Natural killer cell (primary cell): Measurements from ENCODE around the gene GIPR. TPM values are rescaled to one million over a fixed set of nuclear protein-coding genes. Genes with fewer than 3 reads are reported as not detected.

Source experiments
- ATAC-seq, 3 donors: fragments of 150-1000 bp in 2 of 3; fragments of 200-7000 bp in 1 of 3; cut with Tn5 transposase; 1 replicate in 1 of 3; 2 replicates in 2 of 3; pipeline ENCODE4 v1.10.0; 2021; ENCODE audit warnings: mild to moderate bottlenecking in 2 of 3, moderate library complexity in 2 of 3
- DNase-seq, 2 donors: peaks; one replicate each; pipeline versions ENCODE4 v3.0.0 to v3.0.0-alpha.2; 2013 to 2021; ENCODE audit warnings: mixed read lengths in 1 of 2
- H3K27ac ChIP-seq: one replicate; pipeline ENCODE4 v1.5.1; 2013; ENCODE audit warnings: mild to moderate bottlenecking, low read length
- H3K27me3 ChIP-seq: one replicate; pipeline ENCODE4 v1.6.1; 2013; ENCODE audit warnings: low read length; ENCODE audit not compliant: control insufficient read depth, insufficient read depth
- H3K36me3 ChIP-seq: one replicate; pipeline ENCODE4 v1.6.1; 2013; ENCODE audit warnings: low read length; ENCODE audit not compliant: control insufficient read depth, insufficient read depth
- H3K4me1 ChIP-seq: one replicate; pipeline ENCODE4 v1.6.1; 2013; ENCODE audit warnings: low read length; ENCODE audit not compliant: control insufficient read depth, insufficient read depth
- H3K4me3 ChIP-seq: one replicate; pipeline ENCODE4 v1.5.1; 2013; ENCODE audit warnings: low read length
- H3K9me3 ChIP-seq: one replicate; pipeline ENCODE4 v1.6.1; 2013; ENCODE audit warnings: low read length; ENCODE audit not compliant: control insufficient read depth, insufficient read depth
- H3K27ac Mint-ChIP-seq, 2 donors: one replicate each; pipeline ENCODE4 v1.8.0; 2022; ENCODE audit warnings: mild to moderate bottlenecking in 2 of 2, mixed read lengths in 2 of 2, moderate library complexity in 1 of 2
- H3K27me3 Mint-ChIP-seq, 2 donors: one replicate each; pipeline ENCODE4 v1.8.0; 2022; ENCODE audit warnings: low read depth in 2 of 2, mixed read lengths in 2 of 2
- H3K36me3 Mint-ChIP-seq: one replicate; pipeline ENCODE4 v1.8.0; 2022; ENCODE audit warnings: mixed read lengths
- H3K4me1 Mint-ChIP-seq, 2 donors: one replicate each; pipeline ENCODE4 v1.8.0; 2022; ENCODE audit warnings: mixed read lengths in 2 of 2
- H3K4me3 Mint-ChIP-seq: one replicate; pipeline ENCODE4 v1.8.0; 2022; ENCODE audit warnings: mild to moderate bottlenecking, moderate library complexity, mixed read lengths
- H3K9me3 Mint-ChIP-seq, 2 donors: one replicate each; pipeline ENCODE4 v1.8.0; 2022; ENCODE audit warnings: mixed read lengths in 2 of 2
- CTCF ChIP-seq: fragments of 200-600 bp; IDR thresholded peaks from one replicate; pipeline ENCODE4 v1.8.0; 2022; ENCODE audit warnings: antibody characterized with exemption
- WGBS: methylation state at CpG from one replicate; pipeline ENCODE4 v1.1.7; 2013; ENCODE audit warnings: missing lambda C conversion rate; ENCODE audit not compliant: insufficient coverage; 5-methylcytosine and 5-hydroxymethylcytosine counted together
- intact Hi-C: fragments of 100-400 bp; cut with micrococcal nuclease; formaldehyde crosslinking; loops from one replicate; pipeline ENCODE4 v1.14.2; 2022
- total RNA-seq, 4 donors: library from RNA; stranded (reverse); fragments of 120-200 nt in 1 of 4; gene quantifications; one replicate each; pipeline versions ENCODE4 v1.2.3 to v1.2.4, GENCODE V29; 2013 to 2022

Gene GIPR
- total RNA-seq, 3 donors from 2014 or later (not counting 1 experiment from before 2014, with no cell fraction given) = 20.7 to 24.5 (median 21.5) TPM

GRCh38 chr19:45729800-45730290 lies 61.8 kb downstream of the GIPR start:
- H3K36me3 ChIP-seq = no peaks in the 10 kb centered on the region
- Mint-ChIP-seq H3K27ac (peak overlapping the region; percentile 90 to 97), H3K27me3 (no peaks in the 10 kb centered on the region), H3K4me1 (peaks cover 25 to 34% of the 10 kb centered on the region in 2 donors), H3K9me3 (no peaks in the 10 kb centered on the region), H3K36me3 (no peaks in the 10 kb centered on the region), H3K4me3 (peak overlapping the region; percentile 95)
- DNase-seq = peak in 1 of 2 donors; percentile 23
- H3K4me3 ChIP-seq = peak overlapping the region; percentile 84
- TF ChIP-seq CTCF = no peak
- no peaks in the 10 kb centered on the region for H3K9me3 ChIP-seq
- no peaks in the 10 kb centered on the region for H3K27me3 ChIP-seq
- peaks cover 20% of the 10 kb centered on the region for H3K4me1 ChIP-seq
- 25% methylated on average over 10 of the region's 10 CpGs for WGBS
- H3K27ac ChIP-seq = peak overlapping the region; percentile 79
- no peak for ATAC-seq
- intact Hi-C loops = loop anchor here (1.0 to 2.0 kb wide), 2 partner anchors 13 to 37 kb away; partner anchors contain the start of gene QPCTL

- Histone ChIP-seq H3K36me3 (no peaks in the 10 kb centered on the region), H3K9me3 (no peaks in the 10 kb centered on the region), H3K4me1 (peaks cover 20% of the 10 kb centered on the region), H3K4me3 (peak within 1 kb of the TSS; percentile 84), H3K27ac (peak within 1 kb of the TSS; percentile 79), H3K27me3 (no peaks in the 10 kb centered on the region)
- H3K4me3 Mint-ChIP-seq = peak within 1 kb of the TSS; percentile 95
- WGBS = 1% methylated on average over 48 of the region's 48 CpGs
- H3K4me1 Mint-ChIP-seq = peaks cover 25 to 34% of the 10 kb centered on the region in 2 donors
- no peak for TF ChIP-seq CTCF
- intact Hi-C loops = loop anchor here (1.0 to 2.0 kb wide), 2 partner anchors 13 to 38 kb away; partner anchors contain the start of gene QPCTL
- DNase-seq (peak; percentile 81 to 97), ATAC-seq (peak; percentile 99 to 100 (median 99))
- no peaks in the 10 kb centered on the region for H3K36me3 Mint-ChIP-seq
- H3K9me3 Mint-ChIP-seq = no peaks in the 10 kb centered on the region
- peak within 1 kb of the TSS; percentile 90 to 97 for H3K27ac Mint-ChIP-seq
- H3K27me3 Mint-ChIP-seq = no peaks in the 10 kb centered on the region
Measured at GRCh38 chr19:45730368-45731288, 62.6 kb downstream of the GIPR start, which contains the start of gene FBXO46. Gene FBXO46 (minus strand): TSS chr19:45730896. CDS start chr19:45713495, 17,401 bp downstream.

Other genes starting within 250 kb of the GIPR start
- gene ERCC1, start 244.3 kb upstream of the GIPR start, total RNA-seq = 10 to 100 TPM; 46.8 to 55.2 (median 48.2) TPM
- gene FOSB, start 200.2 kb upstream of the GIPR start, total RNA-seq = 1,000 to 10,000 TPM in 2 of 3 donors, 100 to 1,000 TPM in 1; 784 to 1,837 (median 1,121) TPM
- gene RTN2, start 171.2 kb upstream of the GIPR start, total RNA-seq = 1 to 10 TPM; 1.9 to 5.5 (median 3.0) TPM
- gene PPM1N, start 169.8 kb upstream of the GIPR start, total RNA-seq = 1 to 10 TPM; 5.1 to 8.3 (median 6.8) TPM
- 100 to 1,000 TPM; 192 to 244 (median 237) TPM for gene VASP, start 160.7 kb upstream of the GIPR start, total RNA-seq
- gene OPA3, start 83.4 kb upstream of the GIPR start, total RNA-seq = 10 to 100 TPM in 1 of 3 donors, 1 to 10 TPM in 2; 8.2 to 10.4 (median 9.0) TPM
- under 1 TPM in 2 of 3 donors, not detected in 1; 0.12 to 0.13 TPM for gene GPR4, start 66.0 kb upstream of the GIPR start, total RNA-seq
- gene EML2, start 28.8 kb upstream of the GIPR start, total RNA-seq = 100 to 1,000 TPM; 112 to 136 (median 117) TPM
- 100 to 1,000 TPM; 212 to 252 (median 241) TPM for gene SNRPD2, start 23.7 kb downstream of the GIPR start, total RNA-seq
- 10 to 100 TPM in 2 of 3 donors, 1 to 10 TPM in 1; 8.7 to 11.5 (median 10.0) TPM for gene QPCTL, start 24.4 kb downstream of the GIPR start, total RNA-seq
- gene FBXO46, start 62.7 kb downstream of the GIPR start, total RNA-seq = 10 to 100 TPM; 24.8 to 35.7 (median 31.1) TPM
- gene MEIOSIN, start 65.2 kb downstream of the GIPR start, total RNA-seq = not detected
- gene SIX5, start 101.0 kb downstream of the GIPR start, total RNA-seq = 1 to 10 TPM; 2.1 to 3.3 (median 3.1) TPM
- gene DMPK, start 114.3 kb downstream of the GIPR start, total RNA-seq = 10 to 100 TPM; 48.1 to 67.5 (median 49.8) TPM
- 10 to 100 TPM; 66.2 to 82.1 (median 66.3) TPM for gene DMWD, start 124.6 kb downstream of the GIPR start, total RNA-seq
- under 1 TPM; 0.18 to 0.63 (median 0.31) TPM for gene RSPH6A, start 147.1 kb downstream of the GIPR start, total RNA-seq
- gene SYMPK, start 194.9 kb downstream of the GIPR start, total RNA-seq = 10 to 100 TPM; 86.4 to 94.8 (median 86.7) TPM
- gene FOXA3, start 196.1 kb downstream of the GIPR start, total RNA-seq = not detected
- gene IRF2BP1, start 217.9 kb downstream of the GIPR start, total RNA-seq = 10 to 100 TPM; 16.1 to 20.3 (median 19.6) TPM
- gene MYPOP, start 234.4 kb downstream of the GIPR start, total RNA-seq = 1 to 10 TPM; 7.0 to 8.4 (median 7.2) TPM
- not detected for gene NANOS2, start 246.6 kb downstream of the GIPR start, total RNA-seq